ENCODE measurements around the gene ARRB1.

DNA sequence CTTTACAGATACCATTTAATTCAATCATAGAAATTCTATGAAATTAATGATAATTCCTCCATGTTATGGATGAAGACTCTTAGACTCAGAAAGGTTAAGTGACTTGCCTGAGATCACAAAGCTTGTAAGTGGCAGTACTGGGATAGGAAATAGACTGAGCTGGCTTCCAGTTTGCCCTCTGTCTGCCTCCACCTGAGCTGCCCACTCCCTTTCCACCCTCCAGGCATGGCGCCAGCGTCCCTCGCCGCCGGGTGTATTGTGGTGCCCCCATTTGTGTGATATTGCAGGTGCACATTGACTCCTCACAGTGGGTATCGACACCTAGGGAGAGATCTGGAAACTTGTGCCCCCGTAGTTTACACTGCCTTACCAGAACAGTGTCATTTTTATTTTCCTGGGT, 38.5 kb upstream of the ARRB1 start:
- TF ChIP-seq, protein P1, sequence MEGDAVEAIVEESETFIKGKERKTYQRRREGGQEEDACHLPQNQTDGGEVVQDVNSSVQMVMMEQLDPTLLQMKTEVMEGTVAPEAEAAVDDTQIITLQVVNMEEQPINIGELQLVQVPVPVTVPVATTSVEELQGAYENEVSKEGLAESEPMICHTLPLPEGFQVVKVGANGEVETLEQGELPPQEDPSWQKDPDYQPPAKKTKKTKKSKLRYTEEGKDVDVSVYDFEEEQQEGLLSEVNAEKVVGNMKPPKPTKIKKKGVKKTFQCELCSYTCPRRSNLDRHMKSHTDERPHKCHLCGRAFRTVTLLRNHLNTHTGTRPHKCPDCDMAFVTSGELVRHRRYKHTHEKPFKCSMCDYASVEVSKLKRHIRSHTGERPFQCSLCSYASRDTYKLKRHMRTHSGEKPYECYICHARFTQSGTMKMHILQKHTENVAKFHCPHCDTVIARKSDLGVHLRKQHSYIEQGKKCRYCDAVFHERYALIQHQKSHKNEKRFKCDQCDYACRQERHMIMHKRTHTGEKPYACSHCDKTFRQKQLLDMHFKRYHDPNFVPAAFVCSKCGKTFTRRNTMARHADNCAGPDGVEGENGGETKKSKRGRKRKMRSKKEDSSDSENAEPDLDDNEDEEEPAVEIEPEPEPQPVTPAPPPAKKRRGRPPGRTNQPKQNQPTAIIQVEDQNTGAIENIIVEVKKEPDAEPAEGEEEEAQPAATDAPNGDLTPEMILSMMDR (IDR thresholded peaks at IDR 0.05; ENCODE audit: low read length), result no peak
- no peak for TF ChIP-seq EZH2 (IDR thresholded peaks at IDR 0.05; ENCODE audit: borderline replicate concordance, low read length)

Data from OCI-LY1 (cell line).